Body of pancreas (tissue), 4 donors: ENCODE data around the gene EN2. TPM values are rescaled to one million over a fixed set of nuclear protein-coding genes. Genes with fewer than 3 reads are reported as not detected.

Experiments
- ATAC-seq: fragments of 150-250 bp; one replicate; pipeline ENCODE4 v1.9.1; 2016
- DNase-seq, 4 donors: peaks; one replicate each; pipeline ENCODE4 v3.0.0-alpha.2; 2019
- H3K27ac ChIP-seq, 4 donors: fragments of 200-600 bp; sonication (generic); 1 replicate in 3 of 4; 2 replicates in 1 of 4; pipeline versions ENCODE4 v1.5.1 to v1.6.1; 2016 to 2019; ENCODE audit warnings: mild to moderate bottlenecking in 1 of 4, mixed read lengths in 1 of 4, moderate library complexity in 1 of 4
- H3K27me3 ChIP-seq, 2 donors: fragments of 200-600 bp; sonication (generic); one replicate each; pipeline ENCODE4 v1.6.0; 2016; ENCODE audit warnings: mild to moderate bottlenecking in 1 of 2
- H3K36me3 ChIP-seq, 2 donors: fragments of 200-600 bp; sonication (generic); replicated peaks in 1 of 2; 2 replicates each; pipeline ENCODE4 v1.5.1; 2016; ENCODE audit warnings: low read depth in 2 of 2; ENCODE audit not compliant: insufficient read depth in 1 of 2
- H3K4me1 ChIP-seq: fragments of 200-600 bp; sonication (generic); one replicate; pipeline ENCODE4 v1.6.0; 2016
- H3K4me3 ChIP-seq, 2 donors: fragments of 200-600 bp; sonication (generic); 1 replicate in 1 of 2; 2 replicates in 1 of 2; pipeline ENCODE4 v1.5.1; 2016 to 2019
- H3K9me3 ChIP-seq, 3 donors: fragments of 200-600 bp; sonication (generic); 1 replicate in 2 of 3; 2 replicates in 1 of 3; pipeline ENCODE4 v1.5.1; 2016
- CTCF ChIP-seq, 7 experiments: fragments of 450-650 bp in 4 of 7; fragments of 200-600 bp in 3 of 7; sonication (generic) in 3 of 7; IDR thresholded peaks; one replicate each; pipeline ENCODE4 v1.5.1; 2016 to 2019; ENCODE audit warnings: antibody characterized with exemption in 7 of 7
- POLR2A ChIP-seq, 3 donors: fragments of 450-650 bp; IDR thresholded peaks; one replicate each; pipeline ENCODE4 v1.6.1; 2016; ENCODE audit warnings: antibody characterized with exemption in 3 of 3, mild to moderate bottlenecking in 2 of 3
- WGBS, 2 donors: methylation state at CpG; one replicate each; pipeline ENCODE4 v1.1.5; 2017; 5-methylcytosine and 5-hydroxymethylcytosine counted together
- intact Hi-C: fragments of 100-400 bp; cut with DNase I; formaldehyde crosslinking; loops from one replicate; pipeline ENCODE4 v1.15.1; 2023
- total RNA-seq, 2 donors: library from RNA; depleted of rRNA; stranded (reverse); fragments of >200 nt; gene quantifications; one replicate each; pipeline ENCODE4 v1.1.0, GENCODE V29; 2016

EN2 gene
- total RNA-seq, result not detected

DNA sequence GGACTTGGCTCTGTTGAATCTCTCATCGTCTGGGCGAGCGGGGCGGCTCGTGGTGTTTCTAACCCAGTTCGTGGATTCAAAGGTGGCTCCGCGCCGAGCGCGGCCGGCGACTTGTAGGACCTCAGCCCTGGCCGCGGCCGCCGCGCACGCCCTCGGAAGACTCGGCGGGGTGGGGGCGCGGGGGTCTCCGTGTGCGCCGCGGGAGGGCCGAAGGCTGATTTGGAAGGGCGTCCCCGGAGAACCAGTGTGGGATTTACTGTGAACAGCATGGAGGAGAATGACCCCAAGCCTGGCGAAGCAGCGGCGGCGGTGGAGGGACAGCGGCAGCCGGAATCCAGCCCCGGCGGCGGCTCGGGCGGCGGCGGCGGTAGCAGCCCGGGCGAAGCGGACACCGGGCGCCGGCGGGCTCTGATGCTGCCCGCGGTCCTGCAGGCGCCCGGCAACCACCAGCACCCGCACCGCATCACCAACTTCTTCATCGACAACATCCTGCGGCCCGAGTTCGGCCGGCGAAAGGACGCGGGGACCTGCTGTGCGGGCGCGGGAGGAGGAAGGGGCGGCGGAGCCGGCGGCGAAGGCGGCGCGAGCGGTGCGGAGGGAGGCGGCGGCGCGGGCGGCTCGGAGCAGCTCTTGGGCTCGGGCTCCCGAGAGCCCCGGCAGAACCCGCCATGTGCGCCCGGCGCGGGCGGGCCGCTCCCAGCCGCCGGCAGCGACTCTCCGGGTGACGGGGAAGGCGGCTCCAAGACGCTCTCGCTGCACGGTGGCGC lies at the start of gene EN2:
EN2 (plus strand) TSS at position 19 of the 767 bp plus-strand sequence; CDS start at position 268, 249 bp downstream.
- peak; percentile 11 for ATAC-seq
- no peak within 1 kb of the TSS for H3K27ac ChIP-seq
- TF ChIP-seq POLR2A (IDR thresholded peaks at IDR 0.05) (no peak), CTCF (IDR thresholded peaks at IDR 0.05) (no peak)

GRCh38 chr7:155408651-155409586 lies 49.0 kb upstream of the EN2 start:
- Histone ChIP-seq H3K4me1 (no peaks in the 10 kb centered on the region), H3K27ac (no peak overlapping the region), H3K4me3 (no peak overlapping the region), H3K36me3 (no peaks in the 10 kb centered on the region), H3K27me3 (peaks cover 0 to 23% of the 10 kb centered on the region in 2 donors), H3K9me3 (no peaks in the 10 kb centered on the region)
- ATAC-seq, result no peak
- no peak for TF ChIP-seq CTCF (IDR thresholded peaks at IDR 0.05)
- TF ChIP-seq POLR2A (IDR thresholded peaks at IDR 0.05), result no peak
- WGBS, 2 donors, result 28 to 38% methylated on average over 17 to 36 of the region's 38 CpGs
- DNase-seq, result no peak
- intact Hi-C loops, result no loop called here

More for the DNA sequence above, at the start of gene EN2:
- peak in 1 of 4 donors; percentile 23 for DNase-seq
- WGBS, 2 donors, result 2 to 24% methylated on average over 7 to 89 of the region's 105 CpGs
- Histone ChIP-seq H3K9me3 (no peaks in the 10 kb centered on the region), H3K36me3 (no peaks in the 10 kb centered on the region), H3K27me3 (peaks cover 4 to 70% of the 10 kb centered on the region in 2 donors), H3K4me1 (peaks cover 45% of the 10 kb centered on the region), H3K4me3 (peak within 1 kb of the TSS; percentile 1 to 26)
- intact Hi-C loops, result no loop called here

- H3K27me3 ChIP-seq, result peaks cover 0 to 22% of the 10 kb centered on the region in 2 donors
- H3K4me1 ChIP-seq, result no peaks in the 10 kb centered on the region
- H3K27ac ChIP-seq, result no peak overlapping the region
- DNase-seq (no peak), ATAC-seq (no peak)
- no peak overlapping the region for H3K4me3 ChIP-seq
- no peaks in the 10 kb centered on the region for H3K36me3 ChIP-seq
- intact Hi-C loops, result no loop called here
- WGBS, 2 donors, result 69 to 72% methylated on average over 5 to 14 of the region's 15 CpGs
- H3K9me3 ChIP-seq, result no peaks in the 10 kb centered on the region
- no peak for TF ChIP-seq CTCF (IDR thresholded peaks at IDR 0.05)
- no peak for TF ChIP-seq POLR2A (IDR thresholded peaks at IDR 0.05)
These were observed 47.9 kb upstream of the EN2 start for GRCh38 chr7:155409980-155410379.

DNA sequence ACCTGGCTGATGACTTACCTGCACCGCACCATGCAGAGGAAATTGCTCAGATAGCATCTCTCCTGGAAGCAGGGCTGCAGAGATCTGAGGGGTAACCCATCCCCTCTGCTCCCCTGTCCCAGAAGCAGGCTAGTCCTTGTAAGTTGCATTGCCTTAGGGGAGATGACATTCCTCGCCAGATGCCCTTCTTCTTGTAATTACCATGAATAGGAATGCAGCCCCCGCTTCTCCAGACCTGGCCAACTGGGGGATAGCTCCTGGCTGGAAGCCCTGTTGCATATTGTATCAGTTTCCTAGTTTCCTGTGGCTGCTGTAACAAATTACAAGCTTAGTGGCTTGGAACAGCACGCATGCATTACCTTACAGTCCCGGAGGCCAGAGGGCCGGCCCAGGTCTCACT lies 47.5 kb upstream of the EN2 start:
- Histone ChIP-seq H3K36me3 (no peaks in the 10 kb centered on the region), H3K27ac (no peak overlapping the region), H3K9me3 (no peaks in the 10 kb centered on the region), H3K4me3 (no peak overlapping the region), H3K27me3 (peaks cover 0 to 18% of the 10 kb centered on the region in 2 donors), H3K4me1 (no peaks in the 10 kb centered on the region)
- no peak for DNase-seq
- WGBS, 2 donors, result 69% methylated on average over 3 to 6 of the region's 6 CpGs
- intact Hi-C loops, result no loop called here
- no peak for TF ChIP-seq POLR2A (IDR thresholded peaks at IDR 0.05)
- ATAC-seq, result no peak
